GM19099 (cell line): ENCODE data around the gene C9orf72.

Source experiments
- POLR2A ChIP-seq: IDR thresholded peaks from 3 replicates; pipeline ENCODE4 v1.6.1; 2011; ENCODE audit warnings: low read depth; ENCODE audit not compliant: insufficient read length; ENCODE audit errors: extremely low read depth

Gene C9orf72

DNA sequence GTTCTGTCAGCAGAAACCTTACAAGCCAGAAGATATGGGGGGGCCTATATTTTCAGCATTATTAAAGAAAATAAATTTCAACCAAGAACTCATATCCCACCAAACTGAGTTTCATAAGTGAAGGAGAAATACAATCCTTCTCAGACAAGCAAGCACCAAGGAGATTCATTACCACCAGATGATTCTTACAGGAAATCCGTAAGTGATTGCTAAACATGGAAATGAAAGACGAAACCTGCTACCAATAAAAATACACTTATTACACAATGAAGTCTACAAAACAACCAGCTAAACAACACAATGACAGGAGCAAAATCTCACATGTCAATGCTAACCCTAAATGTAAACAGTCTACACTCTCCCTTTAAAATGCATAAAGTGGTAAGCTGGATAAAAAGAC is 17.8 kb upstream of the C9orf72 start:
- no peak for TF ChIP-seq POLR2A

DNA sequence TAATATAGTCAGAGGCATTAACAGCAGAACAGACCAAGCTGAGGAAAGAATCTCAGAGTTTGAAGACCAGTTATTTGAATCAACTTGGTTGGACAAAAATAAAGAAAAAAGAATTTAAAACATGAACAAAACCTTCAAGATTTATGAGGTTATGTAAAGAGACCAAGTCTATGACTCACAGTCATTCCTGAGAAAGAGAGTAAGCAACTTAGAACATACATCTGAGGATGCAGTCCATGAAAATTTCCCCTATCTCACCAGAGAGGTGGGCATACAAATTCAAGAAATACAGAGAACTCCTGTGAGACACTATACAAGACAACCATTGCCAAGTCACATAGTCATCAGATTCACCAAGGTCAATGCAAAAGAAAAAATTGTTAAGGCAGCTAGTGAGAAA is 17.4 kb upstream of the C9orf72 start:
- no peak for TF ChIP-seq POLR2A

DNA sequence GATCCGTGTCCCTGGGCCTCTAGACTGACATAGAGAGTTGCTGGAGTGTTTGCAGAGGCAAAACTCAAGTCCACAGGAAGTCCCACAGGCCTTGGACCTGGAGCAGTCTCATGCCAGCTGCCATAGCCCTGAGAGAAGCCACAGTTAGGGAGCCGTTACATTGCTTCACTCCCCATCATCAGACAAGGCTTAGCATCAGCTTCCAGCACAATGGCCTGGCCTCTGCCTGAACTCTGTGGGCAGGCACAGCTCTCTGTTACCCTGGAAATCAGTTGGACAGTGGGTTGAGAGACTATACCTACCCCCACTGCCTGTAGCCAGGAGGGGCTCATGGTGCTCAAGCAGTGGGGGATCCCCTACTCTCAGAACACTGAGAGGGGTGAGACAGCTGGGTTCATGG is 16.2 kb upstream of the C9orf72 start:
- no peak for TF ChIP-seq POLR2A

DNA sequence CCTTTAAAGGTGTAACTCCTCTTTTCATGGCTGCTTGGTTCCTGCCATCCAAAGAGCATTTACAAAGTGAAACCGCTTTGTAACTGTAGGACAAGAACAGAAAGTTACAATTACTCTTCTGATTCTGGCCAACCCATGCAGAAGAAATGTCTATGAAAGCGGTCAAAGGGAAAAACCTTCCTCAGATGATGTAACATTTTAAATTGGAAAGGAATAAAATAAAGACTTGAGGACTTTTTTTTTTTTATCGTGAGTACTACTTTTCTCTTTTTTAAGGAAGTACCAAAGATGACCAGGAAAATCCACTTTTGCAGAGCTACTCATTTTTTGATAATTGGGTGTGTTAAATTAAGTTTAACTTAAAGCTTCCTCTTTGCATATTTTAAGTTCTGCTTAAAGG is 13.0 kb upstream of the C9orf72 start:
- TF ChIP-seq POLR2A = no peak

DNA sequence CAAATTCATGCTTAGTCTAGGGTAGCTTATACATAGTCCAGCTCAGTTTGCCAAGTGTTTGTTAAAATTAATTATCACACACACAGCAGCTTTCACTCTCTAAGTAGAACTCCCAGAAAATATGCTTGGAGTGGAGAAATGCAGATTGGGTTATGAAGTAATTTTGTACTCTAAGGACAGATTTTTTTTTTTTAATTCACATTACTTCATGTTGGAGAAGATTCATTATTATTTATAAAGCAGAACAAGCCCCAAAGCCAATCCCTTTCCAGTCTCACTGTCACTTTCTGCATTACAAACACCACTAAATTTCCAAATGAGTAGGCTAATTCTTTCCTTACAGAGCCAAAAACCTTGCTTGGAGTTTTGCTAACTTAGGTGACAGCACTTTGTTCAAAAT is 11.7 kb upstream of the C9orf72 start:
- no peak for TF ChIP-seq POLR2A

DNA sequence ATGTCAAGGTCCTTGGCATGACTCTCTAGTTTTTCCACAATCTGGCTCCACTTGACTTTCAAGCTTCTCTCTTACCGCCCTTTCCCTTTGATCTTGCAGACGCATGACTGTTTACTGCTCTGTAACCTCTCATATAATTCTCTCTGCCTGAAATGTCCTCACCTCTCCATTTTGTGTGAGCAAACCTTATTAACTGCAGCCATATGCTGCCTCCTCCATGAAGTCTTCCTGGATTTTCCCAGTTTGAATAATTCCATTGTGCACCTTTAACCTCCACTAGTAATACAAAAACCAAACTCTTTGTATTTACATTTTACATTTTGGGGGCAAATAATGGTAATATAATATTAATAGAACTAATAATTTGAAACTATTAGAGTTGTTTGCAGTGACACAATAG is 9.5 kb upstream of the C9orf72 start:
- TF ChIP-seq POLR2A = no peak

DNA sequence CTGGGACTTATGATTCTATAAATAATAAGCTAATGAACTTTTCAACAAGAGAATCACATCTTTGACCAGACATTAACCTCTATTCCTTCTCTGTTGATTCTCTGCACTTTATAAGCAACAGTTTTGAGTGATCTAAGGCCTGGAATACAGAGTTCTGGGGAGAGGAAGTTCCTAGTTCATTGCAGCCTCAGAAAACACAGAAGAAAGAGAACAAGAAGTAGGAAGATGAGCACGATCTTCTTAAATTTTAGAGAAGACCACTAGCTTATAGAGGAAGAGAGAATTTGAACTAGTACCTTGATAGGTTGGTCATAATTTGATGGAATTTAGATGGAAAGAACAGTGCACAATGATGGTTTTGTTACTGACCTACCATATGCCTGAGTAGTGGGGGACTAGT is 8.5 kb upstream of the C9orf72 start:
- no peak for TF ChIP-seq POLR2A

DNA sequence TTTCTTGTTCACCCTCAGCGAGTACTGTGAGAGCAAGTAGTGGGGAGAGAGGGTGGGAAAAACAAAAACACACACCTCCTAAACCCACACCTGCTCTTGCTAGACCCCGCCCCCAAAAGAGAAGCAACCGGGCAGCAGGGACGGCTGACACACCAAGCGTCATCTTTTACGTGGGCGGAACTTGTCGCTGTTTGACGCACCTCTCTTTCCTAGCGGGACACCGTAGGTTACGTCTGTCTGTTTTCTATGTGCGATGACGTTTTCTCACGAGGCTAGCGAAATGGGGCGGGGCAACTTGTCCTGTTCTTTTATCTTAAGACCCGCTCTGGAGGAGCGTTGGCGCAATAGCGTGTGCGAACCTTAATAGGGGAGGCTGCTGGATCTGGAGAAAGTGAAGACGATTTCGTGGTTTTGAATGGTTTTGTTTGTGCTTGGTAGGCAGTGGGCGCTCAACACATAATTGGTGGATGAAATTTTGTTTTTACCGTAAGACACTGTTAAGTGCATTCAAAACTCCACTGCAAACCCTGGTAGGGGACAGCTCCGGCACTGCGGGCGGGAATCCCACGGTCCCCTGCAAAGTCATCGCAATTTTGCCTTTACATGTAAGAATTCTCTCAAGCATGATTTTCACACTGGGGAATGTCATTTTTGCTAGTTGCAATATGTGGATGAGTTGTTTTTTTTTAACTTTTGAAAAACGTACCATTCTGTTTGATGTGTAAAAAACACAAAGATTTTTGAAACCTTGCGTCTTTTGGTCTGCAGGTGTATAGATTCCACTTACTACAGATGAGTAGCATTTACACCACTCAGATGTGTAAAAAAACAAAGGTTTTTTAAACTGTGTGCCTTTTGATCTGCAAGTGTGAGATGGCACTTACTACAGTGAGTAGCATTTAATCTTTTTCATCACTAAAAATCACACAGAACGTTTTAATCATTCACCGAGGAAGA is 631 bp upstream of the C9orf72 start:
- TF ChIP-seq POLR2A = peak; percentile 67

DNA sequence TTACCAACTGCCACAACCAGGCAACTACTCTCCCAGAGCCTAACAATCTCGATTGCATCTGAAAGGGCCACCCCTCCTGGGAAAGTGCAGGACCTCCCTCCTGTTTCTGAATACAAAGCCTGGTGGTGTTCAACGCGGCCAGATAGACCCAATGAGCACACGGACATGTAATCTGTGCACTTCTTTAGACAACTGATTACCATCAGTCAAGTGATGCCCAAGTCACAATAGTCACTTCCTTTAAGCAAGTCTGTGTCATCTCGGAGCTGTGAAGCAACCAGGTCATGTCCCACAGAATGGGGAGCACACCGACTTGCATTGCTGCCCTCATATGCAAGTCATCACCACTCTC is 739 bp downstream of the C9orf72 start:
- TF ChIP-seq POLR2A = no peak

DNA sequence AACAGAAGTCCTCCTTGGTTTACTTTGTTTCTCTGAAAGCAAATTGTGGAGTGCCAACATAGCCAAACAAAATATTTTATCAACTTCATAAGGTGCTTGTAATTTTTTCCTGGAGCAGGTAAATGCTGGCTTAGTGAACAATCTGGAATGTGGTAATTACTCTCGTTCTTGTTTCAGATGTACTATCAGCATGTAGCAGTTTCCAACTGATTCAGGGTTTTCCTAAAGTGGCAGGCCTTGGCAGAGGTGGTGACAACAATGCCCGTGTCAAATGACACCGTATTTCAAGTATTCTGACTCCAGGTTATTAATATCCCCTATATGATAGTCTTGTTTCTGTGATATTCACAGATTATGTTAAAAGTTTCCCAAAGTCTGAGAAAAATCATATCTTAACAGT is 1.2 kb downstream of the C9orf72 start:
- TF ChIP-seq POLR2A = no peak

DNA sequence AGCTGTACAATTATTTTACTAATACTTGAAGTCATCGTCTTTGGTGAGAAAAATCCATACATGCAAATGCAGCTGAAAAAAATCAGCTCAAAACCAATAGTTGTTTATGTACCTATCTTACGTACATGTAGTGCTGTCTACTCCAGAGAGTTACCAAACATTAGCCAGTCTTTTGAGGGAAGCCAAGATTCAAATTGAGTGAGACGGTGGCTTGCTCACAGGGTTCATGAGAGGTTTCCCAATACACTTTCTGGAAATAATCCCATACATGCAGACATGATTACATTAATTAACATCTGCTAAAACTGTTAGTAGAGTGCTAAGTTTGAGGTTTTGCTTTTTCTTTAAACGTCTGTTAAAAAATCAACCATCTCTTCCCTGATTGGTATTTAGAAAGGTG is 2.3 kb downstream of the C9orf72 start:
- no peak for TF ChIP-seq POLR2A

DNA sequence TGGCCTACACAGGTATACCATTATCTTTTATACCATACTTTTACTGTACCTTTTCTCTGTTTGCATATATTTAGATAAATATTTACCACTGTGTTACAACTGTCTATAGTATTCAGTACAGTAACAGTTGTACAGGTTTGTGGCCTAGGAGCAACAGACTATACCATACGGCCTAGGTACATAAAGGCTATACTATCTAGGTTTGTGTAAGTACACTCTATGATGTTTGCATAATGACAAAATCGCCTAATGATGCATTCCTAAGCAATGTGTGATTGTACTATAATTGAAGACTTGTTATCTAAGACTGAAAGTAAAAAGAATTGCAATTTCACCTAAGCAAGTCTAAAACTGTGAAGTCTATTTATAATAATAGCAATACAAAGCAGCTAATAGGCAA is 3.9 kb downstream of the C9orf72 start:
- no peak for TF ChIP-seq POLR2A

DNA sequence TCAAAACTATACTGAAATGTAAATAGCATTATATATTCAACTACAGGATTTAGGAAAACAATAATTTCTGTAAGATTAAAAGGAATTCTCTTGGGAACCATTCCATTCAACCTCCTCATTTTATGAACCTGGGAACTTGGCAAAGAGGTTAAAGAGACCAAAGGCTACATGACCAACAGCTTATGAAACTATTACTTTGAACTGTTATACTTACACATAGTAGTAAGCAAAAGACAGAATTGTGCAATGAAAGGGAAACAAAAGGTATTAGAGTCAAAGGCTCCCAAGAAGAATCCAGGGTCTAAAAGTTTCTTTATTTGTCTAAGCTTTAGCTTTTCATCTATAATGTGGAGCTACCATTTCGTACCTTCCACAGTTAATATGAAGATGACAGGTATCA is 7.2 kb downstream of the C9orf72 start:
- no peak for TF ChIP-seq POLR2A

DNA sequence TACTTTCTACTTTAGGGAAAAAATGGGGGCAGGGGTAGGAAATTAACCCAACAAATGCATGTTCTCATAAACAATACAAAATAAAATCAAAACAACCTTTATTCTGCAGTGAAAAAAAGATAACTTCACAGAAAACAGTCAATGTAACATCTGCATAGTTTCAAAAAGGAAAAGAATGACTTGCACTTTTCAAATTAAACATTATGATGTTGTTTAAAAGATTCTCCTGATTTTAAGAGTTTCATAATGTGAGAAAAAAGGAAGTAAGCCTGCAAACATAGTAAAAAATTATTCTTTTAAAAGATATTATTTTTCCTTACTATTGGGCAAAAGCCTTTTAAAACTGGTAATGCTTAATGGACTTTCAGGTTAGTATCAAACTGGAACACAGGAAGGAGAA is 7.6 kb downstream of the C9orf72 start:
- TF ChIP-seq POLR2A = no peak

DNA sequence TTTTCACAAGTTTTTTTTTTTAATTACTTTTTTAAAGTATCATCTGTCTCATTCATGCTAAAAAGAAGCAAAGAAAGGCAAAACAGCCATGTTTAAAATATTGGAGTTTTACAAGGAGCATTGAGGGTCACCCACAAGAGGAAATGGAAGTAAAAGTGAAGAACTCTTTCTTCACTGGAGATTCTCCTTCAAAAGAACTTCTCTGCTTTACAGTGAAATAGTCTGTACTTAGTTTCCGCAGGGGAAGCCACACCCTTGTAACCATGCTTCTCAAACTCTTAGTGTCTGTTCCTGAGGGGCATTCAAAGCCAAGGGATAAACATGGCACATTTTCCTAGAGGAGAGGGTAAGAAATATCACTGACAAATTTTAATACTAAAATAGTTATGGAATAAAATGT is 8.6 kb downstream of the C9orf72 start:
- no peak for TF ChIP-seq POLR2A

DNA sequence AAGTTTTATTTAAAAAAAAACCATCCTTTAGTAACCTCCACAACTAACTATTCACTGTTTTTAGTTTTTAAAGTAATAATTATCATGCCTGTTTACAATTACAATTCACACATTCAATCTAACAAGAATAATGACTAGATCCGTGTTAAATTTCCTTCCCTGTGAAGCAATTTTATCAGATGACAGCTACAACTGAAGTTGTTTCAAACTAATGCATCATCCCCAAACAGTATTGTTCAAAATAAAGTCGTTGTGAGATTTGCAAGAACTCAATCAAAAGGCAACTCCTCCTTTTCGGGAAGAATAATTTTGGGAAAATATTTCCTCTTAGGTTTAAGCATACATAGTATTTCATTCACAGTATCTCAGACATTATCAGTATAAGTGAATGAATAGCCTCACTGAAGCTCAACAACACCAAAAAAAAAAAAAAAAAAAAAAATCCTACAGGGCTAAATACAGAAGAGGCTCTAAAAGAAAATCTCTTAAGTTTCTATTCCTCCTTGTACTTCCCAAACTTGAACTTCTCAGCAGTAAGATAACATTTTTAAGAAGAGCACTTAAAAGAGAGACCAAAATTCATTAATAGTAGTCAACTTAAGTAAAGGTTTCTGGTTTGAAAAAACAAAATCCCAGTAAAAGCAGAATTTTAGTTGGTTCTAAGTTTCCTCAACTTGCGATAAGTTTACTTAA is 9.4 kb downstream of the C9orf72 start:
- TF ChIP-seq POLR2A = no peak

DNA sequence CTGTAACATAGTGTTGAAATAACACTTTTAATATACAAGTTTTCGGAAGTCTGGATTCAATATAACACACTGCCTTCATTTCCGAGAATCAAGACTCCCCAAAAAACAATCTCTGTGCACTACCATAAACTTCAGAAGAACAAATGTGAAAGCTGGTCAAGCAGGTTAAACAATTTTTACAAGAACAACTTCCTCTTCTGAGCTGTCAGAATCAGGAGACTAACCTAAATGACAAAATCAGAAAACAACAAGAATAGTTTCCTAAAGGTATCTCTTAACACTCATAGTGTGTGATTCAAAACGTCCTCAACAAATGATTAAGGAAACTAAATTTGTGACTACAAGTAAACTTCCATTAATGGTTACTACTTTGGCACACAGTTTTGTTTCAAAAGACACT is 11.6 kb downstream of the C9orf72 start:
- no peak for TF ChIP-seq POLR2A

DNA sequence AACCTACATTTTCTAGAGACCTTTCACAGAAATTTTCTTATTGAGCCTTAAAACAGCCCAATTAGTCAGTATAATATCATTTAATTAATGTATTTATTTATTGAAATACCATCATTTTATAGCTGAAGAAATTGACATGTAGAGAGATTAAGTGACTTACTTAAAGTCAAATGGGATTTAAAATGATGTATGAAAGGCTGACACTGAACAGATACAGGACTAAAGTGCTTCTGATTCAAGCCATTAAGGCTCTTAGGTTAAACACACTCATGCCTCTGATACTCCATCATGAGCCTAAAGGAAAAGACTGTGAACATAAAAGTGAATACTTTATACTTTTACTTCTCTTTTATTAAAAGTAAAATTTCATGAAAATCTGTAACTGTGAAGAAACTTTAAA is 12.8 kb downstream of the C9orf72 start:
- no peak for TF ChIP-seq POLR2A
